NCI-H2227 treated with DMSO at 0.1 percent for 48 hours (cell line): ENCODE results near the gene FBXW11.
"Not testable (repeated sequence)": the region's sequence is repeated elsewhere in the genome, so short reads cannot be mapped to it uniquely, and the experiment has no call there.

Source experiments
- DNase-seq: peaks from one replicate; lab custom pipeline; 2025; lab: John Stamatoyannopoulos, UW

FBXW11 gene

DNA sequence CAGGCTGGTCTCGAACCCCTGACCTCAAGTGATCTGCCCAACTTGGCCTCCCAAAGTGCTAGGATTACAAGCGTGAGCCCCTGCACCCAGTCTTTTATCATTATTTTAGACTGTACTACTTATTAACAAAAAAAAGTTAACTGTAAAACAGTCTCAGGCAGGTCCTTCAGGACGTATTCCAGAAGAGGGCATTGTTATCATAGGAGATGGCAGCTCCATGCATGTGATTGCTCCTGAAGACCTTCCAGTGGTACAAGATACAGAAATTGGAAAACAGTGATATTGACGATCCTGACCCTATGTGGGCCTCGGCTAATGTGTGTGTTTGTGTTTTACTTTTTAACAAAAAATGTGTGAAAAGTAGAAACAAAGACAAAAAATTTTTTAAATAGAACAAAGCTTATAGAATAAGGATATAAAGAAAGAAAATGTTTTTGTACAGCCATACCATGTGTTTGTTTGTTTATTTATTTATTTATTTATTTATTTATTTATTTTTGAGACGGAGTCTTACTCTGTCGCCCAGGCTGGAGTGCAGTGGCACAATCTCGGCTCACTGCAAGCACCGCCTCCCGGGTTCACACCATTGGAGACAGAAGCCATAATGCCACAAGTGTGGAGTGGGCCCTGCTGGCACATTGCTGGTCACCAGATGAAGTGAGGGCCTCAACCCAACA is 13.8 kb upstream of the FBXW11 start:
- DNase-seq: not testable (repeated sequence)

DNA sequence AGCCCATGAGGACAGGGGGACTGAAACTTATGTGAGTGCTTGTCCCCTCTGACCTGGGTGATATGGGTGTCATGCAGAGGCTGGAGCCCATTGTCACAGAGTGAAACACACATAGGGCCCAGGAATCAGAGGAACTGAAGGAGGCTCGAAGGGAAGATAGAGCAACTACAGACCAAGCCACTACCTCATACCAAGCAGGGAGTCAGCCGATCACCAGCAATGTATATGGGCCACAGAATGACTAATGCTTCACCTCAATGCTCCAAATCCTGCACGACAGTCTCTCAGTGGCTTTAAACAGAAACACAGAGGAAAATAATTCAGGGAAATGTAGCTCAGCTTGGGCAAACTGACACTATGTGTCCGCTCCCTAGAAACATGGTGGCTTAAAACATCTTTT is 8.9 kb upstream of the FBXW11 start:
- no peak for DNase-seq

- no peak for DNase-seq
Measured at GRCh38 chr5:172010278-172010677, 3.8 kb upstream of the FBXW11 start.

GRCh38 chr5:172009536-172010270 is 3.3 kb upstream of the FBXW11 start:
- DNase-seq: no peak

DNA sequence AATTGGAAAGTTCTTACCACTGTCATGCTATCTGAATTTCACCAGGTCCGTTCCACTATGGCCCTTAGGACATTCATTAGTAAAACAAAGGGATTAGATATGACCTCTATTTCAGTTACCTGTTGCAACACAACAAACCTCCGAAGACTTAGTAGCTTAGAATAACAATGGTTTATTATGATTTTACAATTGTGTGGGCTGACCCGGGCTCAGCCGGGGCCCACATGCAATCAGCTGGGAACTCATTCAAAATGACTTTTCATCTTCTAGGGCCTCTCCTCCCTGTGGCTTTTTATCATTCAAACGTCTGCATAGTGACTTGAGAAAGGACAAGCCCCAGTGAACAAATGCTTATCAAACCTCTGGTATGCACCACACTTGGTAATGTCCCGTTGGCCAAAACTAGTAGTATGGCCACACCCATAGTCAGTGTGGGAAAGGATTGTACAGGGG is 2.3 kb upstream of the FBXW11 start:
- no peak for DNase-seq

DNA sequence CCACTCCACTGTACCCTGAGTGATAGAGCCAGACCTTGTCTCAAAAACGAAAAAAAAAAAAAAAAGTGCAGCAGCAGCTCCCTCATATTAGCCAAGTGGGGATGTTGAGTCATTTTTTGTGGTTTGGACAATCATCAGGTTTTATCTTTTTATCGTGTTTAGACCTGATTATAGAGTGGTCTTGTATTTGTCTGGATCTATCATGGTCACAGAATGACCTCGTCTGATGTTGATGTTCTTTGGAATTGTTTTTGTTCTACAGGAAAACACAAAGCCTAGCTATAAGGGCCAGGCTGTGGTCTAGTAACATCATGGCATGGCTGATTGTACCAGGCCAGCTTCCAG is 1.6 kb upstream of the FBXW11 start:
- DNase-seq: no peak

DNA sequence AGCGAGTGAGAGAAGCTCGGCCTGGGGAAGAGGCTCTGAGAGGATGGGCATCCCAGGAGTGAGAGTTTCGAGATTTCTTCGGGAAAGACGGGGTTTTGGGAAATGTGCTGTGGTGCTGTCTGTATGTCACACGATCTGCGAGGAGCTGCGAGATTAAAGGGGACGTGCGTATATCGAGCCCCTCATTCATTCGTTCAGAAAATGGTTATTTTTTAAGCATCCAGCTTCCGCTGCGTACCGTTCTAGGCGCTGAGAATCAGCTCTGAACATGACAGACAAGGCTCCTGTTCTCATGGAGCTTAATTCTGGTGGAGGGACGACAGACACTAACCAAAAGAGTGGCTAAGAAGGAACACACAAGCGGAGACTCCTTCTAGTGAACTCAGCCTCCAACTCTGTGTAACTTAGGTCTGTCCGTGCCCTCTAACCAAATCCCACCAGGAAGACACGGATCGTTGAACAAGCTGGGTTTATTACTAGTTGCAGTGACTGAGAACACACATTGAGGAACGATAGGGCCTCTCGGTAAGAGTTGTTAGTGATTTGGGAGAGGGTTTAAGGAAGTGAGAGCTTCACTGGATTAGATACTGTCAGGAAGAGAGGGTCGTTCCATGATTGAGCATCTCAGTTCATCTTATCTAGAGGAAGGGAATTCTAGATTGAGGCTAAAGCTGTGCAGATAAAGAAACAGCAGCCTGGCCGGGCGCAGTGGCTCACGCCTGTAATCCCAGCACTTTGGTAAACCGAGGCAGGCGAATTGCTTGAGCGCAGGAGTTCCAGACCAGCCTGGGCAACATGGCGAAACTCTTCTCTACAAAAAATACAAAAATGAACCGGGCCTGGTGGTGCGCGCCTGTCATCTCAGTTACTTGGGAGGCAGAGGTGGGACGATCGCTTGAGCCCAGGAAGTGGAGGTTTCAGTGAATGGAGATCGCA is 1.0 kb upstream of the FBXW11 start:
- DNase-seq: no peak

GRCh38 chr5:172005708-172006320 is 624 bp downstream of the FBXW11 start:
- no peak for DNase-seq

DNA sequence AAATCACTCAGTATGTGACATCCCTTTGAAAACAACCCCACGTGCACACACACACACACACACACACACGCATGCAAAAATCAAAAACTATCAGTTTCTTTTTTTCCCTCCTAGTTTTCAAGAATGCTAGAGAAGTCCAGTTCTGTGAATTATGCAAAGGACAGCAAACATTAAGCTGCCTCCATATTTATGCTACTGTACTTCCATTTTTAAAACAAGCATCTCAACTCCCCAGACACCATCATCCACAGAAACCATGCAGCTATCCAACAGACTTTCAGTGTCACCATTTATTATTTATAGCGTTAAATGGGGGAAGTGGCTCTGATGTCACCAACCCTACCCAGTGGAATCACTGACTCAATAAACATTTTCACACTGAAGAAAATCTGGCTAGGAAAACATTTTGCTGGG is 1.6 kb downstream of the FBXW11 start:
- no peak for DNase-seq

- DNase-seq: no peak
Measured at GRCh38 chr5:172003746-172004145, 2.7 kb downstream of the FBXW11 start.

- no peak for DNase-seq
Measured at GRCh38 chr5:172002840-172003512, 3.5 kb downstream of the FBXW11 start.

GRCh38 chr5:172002310-172002709 is 4.1 kb downstream of the FBXW11 start:
- DNase-seq: no peak

DNA sequence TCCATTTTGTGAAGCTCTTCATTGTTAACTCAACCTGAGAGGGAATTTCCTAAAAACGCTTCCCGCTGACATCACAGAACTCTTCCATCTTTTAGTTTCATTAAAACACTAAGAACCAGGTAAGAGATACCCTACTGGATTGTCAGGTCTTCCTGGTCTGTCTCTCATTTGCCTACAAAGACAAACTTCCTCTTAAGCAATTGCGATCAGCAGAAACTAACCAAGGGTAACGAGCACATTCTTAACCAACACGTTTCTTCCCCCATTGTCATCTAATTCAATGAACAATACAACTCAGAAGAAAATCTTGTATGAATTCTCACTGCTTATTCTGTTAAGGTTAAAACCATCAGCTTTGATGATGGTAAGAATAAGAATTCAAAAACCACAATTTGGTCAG is 6.6 kb downstream of the FBXW11 start:
- DNase-seq: no peak

GRCh38 chr5:171999100-171999499 is 7.3 kb downstream of the FBXW11 start:
- DNase-seq: no peak

GRCh38 chr5:171997011-171997410 is 9.4 kb downstream of the FBXW11 start:
- DNase-seq: no peak

DNA sequence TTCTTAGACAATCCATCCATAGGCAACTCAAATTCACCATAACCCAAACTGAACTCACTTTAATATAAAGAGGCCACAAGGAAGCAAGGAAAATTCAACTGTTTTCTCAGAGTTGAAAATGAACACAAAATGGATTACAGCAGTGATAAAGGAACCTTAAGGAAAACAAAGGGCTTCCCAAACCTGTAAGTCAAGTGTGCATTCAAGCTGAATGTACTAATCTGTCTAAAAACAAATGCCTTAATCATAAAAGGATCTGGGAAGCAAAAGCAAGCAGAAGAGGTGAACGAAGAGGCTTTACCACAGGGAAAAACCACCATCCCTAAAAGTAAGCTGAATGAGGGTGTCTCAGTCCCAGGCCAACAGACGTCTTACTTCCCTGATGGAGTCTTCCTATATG is 13.6 kb downstream of the FBXW11 start:
- DNase-seq: no peak

DNA sequence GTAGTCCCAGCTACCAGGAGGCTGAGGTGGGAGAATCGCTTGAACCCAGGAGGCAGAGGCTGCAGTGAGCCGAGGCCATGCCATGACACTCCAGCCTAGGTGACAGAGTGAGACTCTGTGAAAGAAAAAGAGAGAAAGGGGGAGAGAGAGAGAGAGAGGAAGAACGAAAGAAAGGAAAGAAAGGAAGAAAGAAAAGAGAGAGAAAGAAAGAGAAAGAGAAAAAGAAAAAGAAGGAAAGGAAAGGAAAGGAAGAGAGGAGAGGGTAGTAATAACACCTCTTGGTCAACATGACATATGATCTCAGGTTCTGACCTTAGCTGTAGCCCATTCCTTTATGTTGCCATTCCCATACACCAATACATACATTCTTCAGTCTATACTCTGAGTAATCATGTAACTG is 14.1 kb downstream of the FBXW11 start:
- no peak for DNase-seq

- DNase-seq: no peak
Measured at GRCh38 chr5:171990713-171991015, 15.8 kb downstream of the FBXW11 start.

- no peak for DNase-seq
Measured at GRCh38 chr5:171989946-171990712, 16.3 kb downstream of the FBXW11 start.

- no peak for DNase-seq
Measured at GRCh38 chr5:171989276-171989675, 17.2 kb downstream of the FBXW11 start.

DNA sequence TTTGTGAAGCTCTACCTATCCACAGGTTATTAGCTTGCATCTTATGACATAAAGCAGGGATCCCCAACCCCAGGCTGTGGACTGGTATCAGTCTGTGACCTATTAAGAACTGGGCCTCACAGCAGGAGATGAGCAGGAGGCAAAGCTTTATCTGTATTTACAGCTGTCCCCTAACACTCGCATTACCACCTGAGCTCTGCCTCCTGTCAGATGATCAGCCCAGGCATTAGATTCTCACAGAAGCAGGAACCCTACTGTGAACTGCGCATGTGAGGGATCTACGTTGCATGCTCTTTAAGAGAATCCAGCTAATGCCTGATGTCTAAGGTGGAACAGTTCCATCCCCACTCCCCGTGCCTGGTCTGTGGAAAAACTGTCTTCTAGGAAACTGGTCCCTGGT is 19.7 kb downstream of the FBXW11 start:
- no peak for DNase-seq
